Measurements from ENCODE around the gene TMIGD1.

GRCh38 chr17:30324723-30325122, 9.1 kb downstream of the TMIGD1 start:
- TF ChIP-seq CTCF (IDR thresholded peaks at IDR 0.05) = no peak
- TF ChIP-seq EZH2 (IDR thresholded peaks at IDR 0.05; ENCODE audit: borderline replicate concordance, insufficient read depth, low read depth, low read length, poor library complexity, severe bottlenecking) = no peak
